ENCODE results near the gene ICA1L.

ICA1L gene

GRCh38 chr2:202758604-202759003 lies 113.0 kb downstream of the ICA1L start:
- no peaks in the 10 kb centered on the region for H3K27me3 Mint-ChIP-seq
- intact Hi-C loops (cut with micrococcal nuclease), result no loop called here
- peaks cover 60% of the 10 kb centered on the region for H3K36me3 Mint-ChIP-seq (ENCODE audit: low read depth)
- H3K4me3 Mint-ChIP-seq, result no peak overlapping the region
- no peaks in the 10 kb centered on the region for H3K9me3 Mint-ChIP-seq
- H3K27ac Mint-ChIP-seq, result no peak overlapping the region
- H3K4me1 Mint-ChIP-seq (ENCODE audit: low read depth), result peaks cover 9% of the 10 kb centered on the region

- H3K4me3 Mint-ChIP-seq, result no peak overlapping the region
- H3K27me3 Mint-ChIP-seq, result no peaks in the 10 kb centered on the region
- intact Hi-C loops (cut with micrococcal nuclease), result no loop called here
- H3K36me3 Mint-ChIP-seq (ENCODE audit: low read depth), result peaks cover 61% of the 10 kb centered on the region
- H3K9me3 Mint-ChIP-seq, result no peaks in the 10 kb centered on the region
- H3K4me1 Mint-ChIP-seq (ENCODE audit: low read depth), result peaks cover 8% of the 10 kb centered on the region
- no peak overlapping the region for H3K27ac Mint-ChIP-seq
Observed at GRCh38 chr2:202758128-202758527, 113.4 kb downstream of the ICA1L start.

GRCh38 chr2:202757339-202757738 lies 114.2 kb downstream of the ICA1L start:
- peaks cover 61% of the 10 kb centered on the region for H3K36me3 Mint-ChIP-seq (ENCODE audit: low read depth)
- H3K4me1 Mint-ChIP-seq (ENCODE audit: low read depth), result no peaks in the 10 kb centered on the region
- H3K9me3 Mint-ChIP-seq, result no peaks in the 10 kb centered on the region
- no peak overlapping the region for H3K27ac Mint-ChIP-seq
- intact Hi-C loops (cut with micrococcal nuclease), result no loop called here
- no peak overlapping the region for H3K4me3 Mint-ChIP-seq
- H3K27me3 Mint-ChIP-seq, result no peaks in the 10 kb centered on the region

- Mint-ChIP-seq H3K4me3 (no peak overlapping the region), H3K9me3 (no peaks in the 10 kb centered on the region), H3K4me1 (ENCODE audit: low read depth) (no peaks in the 10 kb centered on the region), H3K27ac (no peak overlapping the region), H3K27me3 (no peaks in the 10 kb centered on the region), H3K36me3 (ENCODE audit: low read depth) (peaks cover 61% of the 10 kb centered on the region)
- intact Hi-C loops (cut with micrococcal nuclease), result no loop called here
Observed at GRCh38 chr2:202756598-202756997, 115.0 kb downstream of the ICA1L start.

- Mint-ChIP-seq H3K27me3 (no peaks in the 10 kb centered on the region), H3K4me1 (ENCODE audit: low read depth) (peaks cover 10% of the 10 kb centered on the region), H3K27ac (no peak overlapping the region), H3K36me3 (ENCODE audit: low read depth) (peaks cover 45% of the 10 kb centered on the region), H3K4me3 (no peak overlapping the region), H3K9me3 (no peaks in the 10 kb centered on the region)
- intact Hi-C loops (cut with micrococcal nuclease), result no loop called here
Observed at GRCh38 chr2:202754936-202755335, 116.6 kb downstream of the ICA1L start.

- intact Hi-C loops (cut with micrococcal nuclease), result no loop called here
- Mint-ChIP-seq H3K36me3 (ENCODE audit: low read depth) (peaks cover 20% of the 10 kb centered on the region), H3K9me3 (no peaks in the 10 kb centered on the region), H3K27me3 (no peaks in the 10 kb centered on the region), H3K27ac (no peak overlapping the region), H3K4me3 (no peak overlapping the region), H3K4me1 (ENCODE audit: low read depth) (peaks cover 12% of the 10 kb centered on the region)
Observed at GRCh38 chr2:202752071-202752470, 119.5 kb downstream of the ICA1L start.

GRCh38 chr2:202750763-202751427 lies 120.7 kb downstream of the ICA1L start:
- intact Hi-C loops (cut with micrococcal nuclease), result no loop called here
- Mint-ChIP-seq H3K4me3 (no peak overlapping the region), H3K4me1 (ENCODE audit: low read depth) (peaks cover 12% of the 10 kb centered on the region), H3K27me3 (no peaks in the 10 kb centered on the region), H3K9me3 (no peaks in the 10 kb centered on the region), H3K36me3 (ENCODE audit: low read depth) (peaks cover 11% of the 10 kb centered on the region), H3K27ac (peak overlapping the region; percentile 30)

GRCh38 chr2:202749477-202749876 lies 122.1 kb downstream of the ICA1L start:
- Mint-ChIP-seq H3K4me1 (ENCODE audit: low read depth) (peaks cover 12% of the 10 kb centered on the region), H3K36me3 (ENCODE audit: low read depth) (peaks cover 11% of the 10 kb centered on the region), H3K4me3 (no peak overlapping the region), H3K27ac (no peak overlapping the region), H3K9me3 (peaks cover 11% of the 10 kb centered on the region), H3K27me3 (no peaks in the 10 kb centered on the region)
- intact Hi-C loops (cut with micrococcal nuclease), result no loop called here

- H3K27ac Mint-ChIP-seq, result no peak overlapping the region
- no peaks in the 10 kb centered on the region for H3K4me1 Mint-ChIP-seq (ENCODE audit: low read depth)
- no peak overlapping the region for H3K4me3 Mint-ChIP-seq
Observed at GRCh38 chr2:202743613-202744012, 128.0 kb downstream of the ICA1L start.

GRCh38 chr2:202736826-202737225 lies 134.7 kb downstream of the ICA1L start:
- Mint-ChIP-seq H3K9me3 (peaks cover 14% of the 10 kb centered on the region), H3K27ac (no peak overlapping the region), H3K4me1 (ENCODE audit: low read depth) (no peaks in the 10 kb centered on the region), H3K27me3 (no peaks in the 10 kb centered on the region), H3K36me3 (ENCODE audit: low read depth) (peaks cover 47% of the 10 kb centered on the region), H3K4me3 (no peak overlapping the region)
- intact Hi-C loops (cut with micrococcal nuclease), result no loop called here

More at GRCh38 chr2:202743613-202744012, 128.0 kb downstream of the ICA1L start:
- Mint-ChIP-seq H3K36me3 (ENCODE audit: low read depth) (peaks cover 33% of the 10 kb centered on the region), H3K27me3 (no peaks in the 10 kb centered on the region), H3K9me3 (peaks cover 31% of the 10 kb centered on the region)
- intact Hi-C loops (cut with micrococcal nuclease), result no loop called here

- Mint-ChIP-seq H3K9me3 (peaks cover 5% of the 10 kb centered on the region), H3K4me1 (ENCODE audit: low read depth) (peaks cover 4% of the 10 kb centered on the region), H3K4me3 (no peak overlapping the region), H3K27me3 (no peaks in the 10 kb centered on the region), H3K27ac (no peak overlapping the region), H3K36me3 (ENCODE audit: low read depth) (peaks cover 47% of the 10 kb centered on the region)
- intact Hi-C loops (cut with micrococcal nuclease), result no loop called here
Observed at GRCh38 chr2:202726070-202726469, 145.5 kb downstream of the ICA1L start.

GRCh38 chr2:202723746-202724145 lies 147.8 kb downstream of the ICA1L start:
- H3K27me3 Mint-ChIP-seq, result no peaks in the 10 kb centered on the region
- no peak overlapping the region for H3K27ac Mint-ChIP-seq
- H3K36me3 Mint-ChIP-seq (ENCODE audit: low read depth), result peaks cover 24% of the 10 kb centered on the region
- no peak overlapping the region for H3K4me3 Mint-ChIP-seq
- H3K9me3 Mint-ChIP-seq, result no peaks in the 10 kb centered on the region
- peaks cover 6% of the 10 kb centered on the region for H3K4me1 Mint-ChIP-seq (ENCODE audit: low read depth)
- intact Hi-C loops (cut with micrococcal nuclease), result no loop called here
